HG03066 (cell line): Measurements from ENCODE around the gene ATP5PB.

Experiments used
- ATAC-seq: cut with Tn5 transposase; IDR thresholded peaks from one replicate; pipeline ENCODE4 v1.9.1; 2021; ENCODE audit warnings: low read depth; ENCODE audit not compliant: unreplicated experiment

ATP5PB gene

GRCh38 chr1:111504097-111504496, 54.8 kb downstream of the ATP5PB start:
- no peak for ATAC-seq

- ATAC-seq = peak; percentile 45
These were observed 56.4 kb downstream of the ATP5PB start for GRCh38 chr1:111505641-111506119.

GRCh38 chr1:111506561-111506960, 57.3 kb downstream of the ATP5PB start:
- no peak for ATAC-seq

- ATAC-seq = peak; percentile 54
These were observed 58.3 kb downstream of the ATP5PB start for GRCh38 chr1:111507411-111508201.

- no peak for ATAC-seq
These were observed 60.7 kb downstream of the ATP5PB start for GRCh38 chr1:111509997-111510375.

- ATAC-seq = no peak
These were observed 62.1 kb downstream of the ATP5PB start for GRCh38 chr1:111511370-111511769.
